Pancreas (tissue), 10 donors: Measurements from ENCODE around the gene AFG3L2. TPM values are rescaled to one million over a fixed set of nuclear protein-coding genes. Genes with fewer than 3 reads are reported as not detected.

ENCODE experiments used
- ATAC-seq, 4 donors: fragments of 200-7000 bp; cut with Tn5 transposase; one replicate each; pipeline versions ENCODE4 v1.8.0 to v1.9.1; 2020; ENCODE audit warnings: mild to moderate bottlenecking in 4 of 4, moderate library complexity in 4 of 4
- DNase-seq, 6 donors: peaks; one replicate each; pipeline ENCODE4 v3.0.0-alpha.2; 2020
- FAIRE-seq: peaks from 2 replicates; lab custom pipeline; 2012; peaks lifted over from hg19 to GRCh38; lab: Jason Lieb, UNC
- H3K27ac ChIP-seq, 4 donors: fragments of 200-600 bp; sonication (generic); 1 replicate in 3 of 4; 2 replicates in 1 of 4; pipeline versions ENCODE4 v1.5.0 to v1.8.0; 2020
- H3K27me3 ChIP-seq, 4 donors: fragments of 200-600 bp; one replicate each; pipeline ENCODE4 v1.8.0; 2021
- H3K36me3 ChIP-seq, 3 donors: fragments of 200-600 bp; sonication (generic) in 1 of 3; one replicate each; pipeline versions ENCODE4 v1.5.0 to v1.8.0; 2020 to 2021
- H3K4me1 ChIP-seq, 3 donors: fragments of 200-600 bp; one replicate each; pipeline ENCODE4 v1.8.0; 2021
- H3K4me3 ChIP-seq, 4 donors: fragments of 200-600 bp; sonication (generic) in 2 of 4; one replicate each; pipeline versions ENCODE4 v1.5.0 to v1.8.0; 2020 to 2021
- H3K9me3 ChIP-seq, 4 donors: fragments of 200-600 bp; one replicate each; pipeline ENCODE4 v1.8.0; 2021
- WGBS, 2 donors: extraction: QIAGEN DNeasy Blood & Tissue Kit; methylation state at CpG; one replicate each; pipeline ENCODE4 v1.1.7; 2013; 5-methylcytosine and 5-hydroxymethylcytosine counted together
- intact Hi-C, 3 donors: fragments of 100-400 bp; cut with DNase I; formaldehyde crosslinking; loops; one replicate each; pipeline versions ENCODE4 v1.11.1 to v1.14.2; 2022
- polyA plus RNA-seq, 2 donors: library from polyadenylated mRNA; stranded (reverse); fragments of 200-250 nt; gene quantifications; one replicate each; pipeline ENCODE4 v1.2.3, GENCODE V29; 2013
- total RNA-seq, 6 donors: library from RNA; stranded (reverse); fragmentation: NEBNext Ultra II Directional in 4 of 6; extraction: Animal tissue kit (Norgen Biotek cat#: 25700) in 4 of 6; gene quantifications; one replicate each; pipeline versions ENCODE4 v1.2.1 to v1.2.4, GENCODE V29; 2021 to 2023
- TF ChIP-seq, protein P1 (sequence below), 4 donors: fragments of 200-600 bp; sonication (generic) in 3 of 4; IDR thresholded peaks; one replicate each; pipeline versions ENCODE4 v1.5.0 to v1.8.0; 2021; ENCODE audit warnings: antibody characterized with exemption in 4 of 4
- donor health status: healthy with polysubstance abuse.
- donor health status: DM: no; HTN: no; CAD: no; lungs with moderate emphysema.
- donor health status: DM: no; HTN: no; CAD: no.
- donor health status: control.
- donor health status: control.
- donor health status: Bipolar disorder and iron deficiency.
- donor health status: DM: yes; HTN: yes; CAD: no.
- donor health status: DM: no; HTN: no; CAD: no.
- donor health status: DM: no; HTN: no; CAD: no.
- donor health status: DM: yes; HTN: yes; CAD: no.

AFG3L2 gene
- total and polyA plus RNA-seq, 8 donors: 13.6 to 31.1 (median 23.4) TPM

DNA sequence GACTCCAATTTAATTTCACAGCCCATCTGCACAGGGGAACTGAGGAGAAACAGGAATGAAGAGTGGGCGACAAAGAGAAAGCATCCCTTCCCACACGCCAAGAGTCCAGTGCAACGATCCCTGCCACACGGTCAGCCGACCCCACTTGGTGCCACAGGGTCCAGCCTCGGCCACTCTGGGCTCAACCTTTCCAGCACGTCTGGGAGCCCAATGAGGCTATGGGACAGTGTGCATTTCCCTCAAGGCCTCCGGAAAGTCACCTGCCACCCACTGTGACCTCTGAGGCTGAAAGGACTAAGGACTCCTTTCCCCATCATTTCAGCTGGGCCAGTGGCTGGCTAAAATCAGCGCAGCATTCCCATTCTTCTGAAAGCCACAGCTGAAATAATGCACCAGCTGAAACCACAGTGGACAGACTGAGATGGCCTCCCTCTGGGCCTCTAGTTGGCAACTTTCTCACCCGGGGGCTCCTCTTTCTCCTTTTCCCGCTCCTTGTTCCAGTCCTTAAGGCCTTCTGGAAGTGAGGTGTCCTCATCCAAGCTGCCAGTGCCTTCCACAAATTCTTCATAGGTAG, 47.8 kb downstream of the AFG3L2 start:
- ATAC-seq (no peak), DNase-seq (peak in 1 of 6 donors; percentile 38), FAIRE-seq (no peak)
- H3K9me3 ChIP-seq: no peaks in the 10 kb centered on the region
- H3K36me3 ChIP-seq: peaks cover 6 to 21% (median 17%) of the 10 kb centered on the region in 3 donors
- H3K4me3 ChIP-seq: no peak overlapping the region
- no peaks in the 10 kb centered on the region for H3K27me3 ChIP-seq
- no peak overlapping the region for H3K27ac ChIP-seq
- TF ChIP-seq, protein P1, sequence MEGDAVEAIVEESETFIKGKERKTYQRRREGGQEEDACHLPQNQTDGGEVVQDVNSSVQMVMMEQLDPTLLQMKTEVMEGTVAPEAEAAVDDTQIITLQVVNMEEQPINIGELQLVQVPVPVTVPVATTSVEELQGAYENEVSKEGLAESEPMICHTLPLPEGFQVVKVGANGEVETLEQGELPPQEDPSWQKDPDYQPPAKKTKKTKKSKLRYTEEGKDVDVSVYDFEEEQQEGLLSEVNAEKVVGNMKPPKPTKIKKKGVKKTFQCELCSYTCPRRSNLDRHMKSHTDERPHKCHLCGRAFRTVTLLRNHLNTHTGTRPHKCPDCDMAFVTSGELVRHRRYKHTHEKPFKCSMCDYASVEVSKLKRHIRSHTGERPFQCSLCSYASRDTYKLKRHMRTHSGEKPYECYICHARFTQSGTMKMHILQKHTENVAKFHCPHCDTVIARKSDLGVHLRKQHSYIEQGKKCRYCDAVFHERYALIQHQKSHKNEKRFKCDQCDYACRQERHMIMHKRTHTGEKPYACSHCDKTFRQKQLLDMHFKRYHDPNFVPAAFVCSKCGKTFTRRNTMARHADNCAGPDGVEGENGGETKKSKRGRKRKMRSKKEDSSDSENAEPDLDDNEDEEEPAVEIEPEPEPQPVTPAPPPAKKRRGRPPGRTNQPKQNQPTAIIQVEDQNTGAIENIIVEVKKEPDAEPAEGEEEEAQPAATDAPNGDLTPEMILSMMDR (IDR thresholded peaks at IDR 0.05): no peak
- intact Hi-C loops: no loop called here
- WGBS, 2 donors: 94 to 96% methylated on average over 11 of the region's 11 CpGs
- H3K4me1 ChIP-seq: no peaks in the 10 kb centered on the region

DNA sequence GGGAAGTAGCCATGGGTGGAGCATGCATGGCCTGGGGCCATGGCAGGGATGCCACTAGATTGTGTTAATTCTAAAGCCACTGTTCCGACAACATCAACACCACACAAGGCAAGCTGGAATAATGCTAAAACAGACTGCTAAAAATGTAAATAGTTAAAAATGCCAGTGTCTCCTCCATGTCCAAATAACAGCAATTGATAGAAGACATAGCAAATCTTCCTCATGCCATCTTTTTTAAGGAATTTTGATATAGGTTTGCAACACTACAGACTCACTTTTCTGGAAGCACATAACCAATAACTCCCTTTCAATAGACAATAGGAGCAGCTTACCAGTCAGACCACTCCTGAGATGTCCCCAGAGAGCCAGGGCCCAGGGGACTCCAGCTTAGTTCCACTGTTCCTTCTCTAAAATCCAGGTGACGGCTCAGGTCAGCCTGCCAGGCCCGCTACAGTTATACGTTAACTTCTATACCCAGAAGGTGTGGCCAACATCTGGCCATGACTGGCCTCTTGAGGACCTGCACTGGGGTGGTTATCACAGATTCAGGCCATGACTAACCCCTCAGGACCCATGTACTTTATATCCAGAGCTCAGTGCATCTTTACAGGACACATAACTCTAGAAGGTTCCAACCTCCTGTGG, 48.7 kb downstream of the AFG3L2 start:
- H3K36me3 ChIP-seq: peaks cover 6 to 17% (median 15%) of the 10 kb centered on the region in 3 donors
- no peaks in the 10 kb centered on the region for H3K27me3 ChIP-seq
- DNase-seq (peak in 1 of 6 donors; percentile 30), FAIRE-seq (no peak), ATAC-seq (peak in 2 of 4 donors; percentile 12)
- no peak overlapping the region for H3K27ac ChIP-seq
- WGBS, 2 donors: 88 to 92% methylated on average over 4 of the region's 4 CpGs
- no peaks in the 10 kb centered on the region for H3K9me3 ChIP-seq
- intact Hi-C loops: no loop called here
- TF ChIP-seq, protein P1 (IDR thresholded peaks at IDR 0.05): peak in 1 of 4 donors; percentile 1
- H3K4me1 ChIP-seq: no peaks in the 10 kb centered on the region
- no peak overlapping the region for H3K4me3 ChIP-seq

DNA sequence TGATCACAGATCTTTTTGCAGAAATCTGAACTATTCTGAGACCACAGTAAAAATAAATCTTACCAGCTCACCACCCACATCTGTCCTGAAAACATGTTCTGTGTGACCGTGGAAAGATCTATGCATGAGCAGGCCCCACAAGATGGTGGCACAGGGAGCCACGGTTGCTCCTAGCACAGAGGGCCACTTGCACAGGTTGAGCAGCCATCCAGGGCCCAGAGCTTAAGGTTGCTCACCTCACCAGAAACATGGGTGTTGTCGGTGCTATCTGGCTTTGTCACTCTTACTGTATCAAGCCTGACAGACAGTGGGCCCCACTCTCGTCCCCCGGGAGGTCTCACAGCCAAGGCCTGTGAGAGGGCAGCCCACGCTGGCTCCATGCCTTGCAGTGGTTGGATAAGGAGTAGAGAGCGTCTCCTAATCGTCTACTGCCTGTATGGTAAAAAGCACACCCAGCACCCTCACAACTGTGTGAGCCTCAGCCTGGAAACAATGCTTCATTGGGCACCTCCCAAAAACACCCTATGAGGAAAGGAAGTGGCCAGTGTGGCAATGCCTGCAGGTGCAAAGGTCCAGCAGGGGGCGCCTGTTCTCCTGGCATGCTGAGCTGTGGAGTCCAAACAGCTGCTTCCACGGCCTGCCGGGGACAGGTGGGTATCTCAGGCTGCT, 49.4 kb downstream of the AFG3L2 start:
- no peak overlapping the region for H3K4me3 ChIP-seq
- peaks cover 6 to 17% (median 15%) of the 10 kb centered on the region in 3 donors for H3K36me3 ChIP-seq
- intact Hi-C loops: no loop called here
- no peaks in the 10 kb centered on the region for H3K27me3 ChIP-seq
- FAIRE-seq (no peak), DNase-seq (peak; percentile 62 to 94 (median 83)), ATAC-seq (peak; percentile 76 to 95 (median 88))
- H3K4me1 ChIP-seq: no peaks in the 10 kb centered on the region
- no peak overlapping the region for H3K27ac ChIP-seq
- no peaks in the 10 kb centered on the region for H3K9me3 ChIP-seq
- TF ChIP-seq, protein P1 (IDR thresholded peaks at IDR 0.05): peak; percentile 72 to 83 (median 74)
- WGBS, 2 donors: 57 to 60% methylated on average over 11 of the region's 11 CpGs

DNA sequence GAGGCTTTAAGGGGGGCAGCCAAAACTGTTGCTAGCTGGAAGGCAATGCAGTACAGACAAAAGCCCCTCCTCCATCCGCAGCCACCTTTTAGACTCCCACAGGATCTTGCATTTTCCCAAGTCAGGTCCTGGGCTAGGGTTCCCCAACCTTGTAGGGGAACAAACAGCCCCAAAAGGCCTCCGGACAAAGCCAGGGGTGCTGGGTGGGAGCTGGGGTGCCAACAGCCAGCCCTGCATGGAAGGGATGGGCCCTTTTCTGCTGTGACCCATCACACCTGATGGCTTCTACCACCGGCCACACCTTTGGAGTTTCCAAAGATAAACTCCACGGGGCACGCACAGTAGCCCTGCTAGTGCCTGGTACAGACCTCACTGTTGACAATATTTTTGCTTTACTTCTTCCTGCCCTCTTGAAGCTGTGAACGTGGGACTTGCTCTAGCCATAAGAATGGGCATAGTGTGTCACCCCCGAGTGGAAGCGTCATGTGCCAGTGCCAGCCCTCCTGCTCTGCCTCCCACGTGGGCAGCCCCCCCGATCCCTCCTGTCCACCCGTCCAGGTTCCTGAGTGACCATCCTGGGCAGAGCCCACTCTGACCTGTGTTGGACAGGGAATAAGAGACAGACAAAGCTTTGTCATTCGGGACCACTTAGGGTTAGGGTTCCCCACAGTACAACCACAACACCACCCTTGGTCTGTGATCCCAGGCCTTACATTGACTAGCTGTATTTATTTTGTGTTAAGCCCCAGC, 50.1 kb downstream of the AFG3L2 start:
- peaks cover 6 to 17% (median 15%) of the 10 kb centered on the region in 3 donors for H3K36me3 ChIP-seq
- no peak overlapping the region for H3K4me3 ChIP-seq
- 82 to 89% methylated on average over 12 of the region's 12 CpGs for WGBS, 2 donors
- TF ChIP-seq, protein P1 (IDR thresholded peaks at IDR 0.05): no peak
- ATAC-seq: peak in 2 of 4 donors; percentile 6 to 18
- intact Hi-C loops: no loop called here
- DNase-seq: peak in 1 of 6 donors; percentile 34
- no peak overlapping the region for H3K27ac ChIP-seq
- no peaks in the 10 kb centered on the region for H3K27me3 ChIP-seq
- H3K4me1 ChIP-seq: no peaks in the 10 kb centered on the region
- no peak for FAIRE-seq
- no peaks in the 10 kb centered on the region for H3K9me3 ChIP-seq
